B cell (primary cell): Measurements from ENCODE around the gene KIRREL3. TPM values are rescaled to one million over a fixed set of nuclear protein-coding genes. Genes with fewer than 3 reads are reported as not detected.

Experiments
- ATAC-seq: fragments of 200-7000 bp; cut with Tn5 transposase; one replicate; pipeline ENCODE4 v1.10.0; 2021; ENCODE audit warnings: low read depth, mild to moderate bottlenecking, moderate number of reproducible peaks, moderate library complexity
- CTCF ChIA-PET: fragments of 350-600 bp; sonication (Branson Sonifier 250); formaldehyde crosslinking; loops from one replicate; lab custom pipeline; 2021; ENCODE audit warnings: antibody characterized with exemption, inconsistent platforms; lab: Charles Lee
- POLR2A ChIA-PET: fragments of 350-600 bp; sonication (Branson Sonifier 250); formaldehyde crosslinking; loops from one replicate; lab custom pipeline; 2021; ENCODE audit warnings: antibody characterized with exemption; lab: Charles Lee
- DNase-seq: peaks from one replicate; pipeline ENCODE4 v3.0.0; 2013
- H2AFZ ChIP-seq: 2 replicates; pipeline ENCODE4 v1.6.1; 2012; ENCODE audit warnings: mild to moderate bottlenecking, low read depth, low read length; ENCODE audit not compliant: insufficient read depth, poor library complexity, severe bottlenecking
- H3K27ac ChIP-seq, 2 donors: 1 replicate in 1 of 2; 2 replicates in 1 of 2; pipeline ENCODE4 v1.5.1; 2012 to 2013; ENCODE audit warnings: low read length in 2 of 2, mild to moderate bottlenecking in 2 of 2, moderate library complexity in 1 of 2
- H3K27me3 ChIP-seq, 4 experiments: fragments of 200-600 bp in 1 of 4; sonication (generic) in 1 of 4; replicated peaks in 1 of 4; 1 replicate in 2 of 4; 2 replicates in 2 of 4; pipeline versions ENCODE4 v1.6.1 to v1.7.0; 2013 to 2016; ENCODE audit warnings: low read length in 3 of 4, mild to moderate bottlenecking in 2 of 4, mixed read lengths in 1 of 4, moderate library complexity in 1 of 4; ENCODE audit not compliant: insufficient read depth in 4 of 4, control insufficient read depth in 3 of 4; ENCODE audit errors: control extremely low read depth in 1 of 4
- H3K36me3 ChIP-seq, 2 experiments: replicated peaks in 1 of 2; 1 replicate in 1 of 2; 2 replicates in 1 of 2; pipeline versions ENCODE4 v1.6.1 to v1.7.1; 2013; ENCODE audit warnings: low read length in 1 of 2; ENCODE audit not compliant: insufficient read depth in 2 of 2, control insufficient read depth in 1 of 2; ENCODE audit errors: control extremely low read depth in 1 of 2, extremely low read depth in 1 of 2
- H3K4me1 ChIP-seq, 2 donors: fragments of 200-600 bp in 1 of 2; sonication (generic) in 1 of 2; 1 replicate in 1 of 2; 2 replicates in 1 of 2; pipeline versions ENCODE4 v1.5.1 to v1.6.1; 2013 to 2017; ENCODE audit warnings: low read length in 2 of 2; ENCODE audit not compliant: control insufficient read depth in 2 of 2, insufficient read depth in 2 of 2
- H3K4me2 ChIP-seq: replicated peaks from 2 replicates; pipeline ENCODE3; 2012; ENCODE audit warnings: mild to moderate bottlenecking, low read depth, low read length; ENCODE audit not compliant: poor library complexity, severe bottlenecking
- H3K4me3 ChIP-seq, 5 experiments: fragments of 200-600 bp in 1 of 5; sonication (generic) in 1 of 5; 1 replicate in 3 of 5; 2 replicates in 2 of 5; pipeline versions ENCODE4 v1.5.1 to v1.7.0; 2011 to 2016; ENCODE audit warnings: low read length in 4 of 5, mild to moderate bottlenecking in 4 of 5, low read depth in 2 of 5, control low read depth in 1 of 5, moderate library complexity in 1 of 5; ENCODE audit not compliant: insufficient read depth in 1 of 5; ENCODE audit errors: control extremely low read depth in 1 of 5, extremely low read depth in 1 of 5
- H3K79me2 ChIP-seq: fragments of 200-600 bp; sonication (generic); one replicate; pipeline ENCODE4 v1.6.0; 2016; ENCODE audit warnings: low read length; ENCODE audit not compliant: control insufficient read depth, insufficient read depth
- H3K9ac ChIP-seq: fragments of 200-600 bp; sonication (generic); 2 replicates; pipeline ENCODE4 v1.6.1; 2017; ENCODE audit warnings: mild to moderate bottlenecking, low read length, moderate library complexity
- H3K9me3 ChIP-seq, 3 donors: one replicate each; pipeline versions ENCODE4 v1.6.1 to v1.7.1; 2013; ENCODE audit warnings: low read length in 2 of 3; ENCODE audit not compliant: control insufficient read depth in 2 of 3, insufficient read depth in 1 of 3; ENCODE audit errors: control extremely low read depth in 1 of 3
- H4K20me1 ChIP-seq: 2 replicates; pipeline ENCODE4 v1.6.0; 2012; ENCODE audit warnings: mild to moderate bottlenecking, low read length; ENCODE audit not compliant: insufficient read depth, control insufficient read depth, poor library complexity, severe bottlenecking
- H3K27ac Mint-ChIP-seq: one replicate; pipeline ENCODE4 v1.8.0; 2021; ENCODE audit warnings: mixed read lengths
- H3K27me3 Mint-ChIP-seq: one replicate; pipeline ENCODE4 v1.8.0; 2021; ENCODE audit warnings: mixed read lengths
- H3K4me1 Mint-ChIP-seq: one replicate; pipeline ENCODE4 v1.8.0; 2021; ENCODE audit warnings: mixed read lengths
- H3K4me3 Mint-ChIP-seq: one replicate; pipeline ENCODE4 v1.8.0; 2021; ENCODE audit warnings: mixed read lengths
- H3K9me3 Mint-ChIP-seq: one replicate; pipeline ENCODE4 v1.8.0; 2022; ENCODE audit warnings: mixed read lengths; ENCODE audit not compliant: insufficient read depth
- CTCF ChIP-seq: fragments of 200-600 bp; IDR thresholded peaks from one replicate; pipeline ENCODE4 v1.8.0; 2022; ENCODE audit warnings: antibody characterized with exemption, mild to moderate bottlenecking
- EZH2 ChIP-seq: IDR thresholded peaks from 2 replicates; pipeline ENCODE4 v1.6.1; 2012; ENCODE audit warnings: borderline replicate concordance, low read depth, mild to moderate bottlenecking, moderate library complexity, low read length; ENCODE audit not compliant: insufficient read depth, poor library complexity, severe bottlenecking
- WGBS: methylation state at CpG from one replicate; pipeline ENCODE4 v1.1.5; 2013; ENCODE audit warnings: missing lambda C conversion rate; ENCODE audit not compliant: insufficient coverage; 5-methylcytosine and 5-hydroxymethylcytosine counted together
- intact Hi-C: fragments of 100-400 bp; cut with micrococcal nuclease; formaldehyde crosslinking; loops from one replicate; pipeline ENCODE4 v1.10.0; 2022
- polyA plus RNA-seq: library from polyadenylated mRNA; depleted of rRNA; stranded (reverse); fragments of >200 nt; gene quantifications from 2 replicates; pipeline ENCODE4 v1.2.3, GENCODE V29; 2012
- total RNA-seq, 2 donors: library from RNA; stranded (reverse); fragments of 120-200 nt in 1 of 2; gene quantifications; 1 replicate in 1 of 2; 2 replicates in 1 of 2; pipeline versions ENCODE4 v1.2.3 to v1.2.4, GENCODE V29; 2013 to 2022

The KIRREL3 gene
- total and polyA plus RNA-seq, 2 donors (not counting 1 experiment from before 2014, with no cell fraction given): not detected

GRCh38 chr11:126415128-126415527, 585.4 kb downstream of the KIRREL3 start:
- no peaks in the 10 kb centered on the region for H3K9me3 Mint-ChIP-seq
- no peak overlapping the region for H3K27ac Mint-ChIP-seq
- Histone ChIP-seq H3K4me3 (no peak overlapping the region), H3K79me2 (no peaks in the 10 kb centered on the region), H3K9me3 (peaks cover 0 to 2% (median 0%) of the 10 kb centered on the region in 3 donors), H3K36me3 (no peaks in the 10 kb centered on the region), H3K4me2 (no peak overlapping the region), H3K4me1 (peaks cover 13 to 15% of the 10 kb centered on the region in 2 donors), H3K27ac (no peak overlapping the region), H2AFZ (no peak overlapping the region), H4K20me1 (no peaks in the 10 kb centered on the region), H3K27me3 (peaks cover 0 to 13% (median 0%) of the 10 kb centered on the region in 4 experiments), H3K9ac (no peak overlapping the region)
- H3K27me3 Mint-ChIP-seq: no peaks in the 10 kb centered on the region
- intact Hi-C loops: no loop called here
- WGBS: 98% methylated on average over 5 of the region's 7 CpGs
- CTCF ChIA-PET: no interaction called here
- no peak for ATAC-seq
- POLR2A ChIA-PET: no interaction called here
- DNase-seq: no peak
- no peak for TF ChIP-seq EZH2
- TF ChIP-seq CTCF: no peak
- H3K4me1 Mint-ChIP-seq: peaks cover 14% of the 10 kb centered on the region
- no peak overlapping the region for H3K4me3 Mint-ChIP-seq

- no peaks in the 10 kb centered on the region for H3K27me3 Mint-ChIP-seq
- no peak overlapping the region for H3K4me3 Mint-ChIP-seq
- Histone ChIP-seq H3K4me3 (no peak overlapping the region), H3K27me3 (peaks cover 0 to 13% (median 0%) of the 10 kb centered on the region in 4 experiments), H3K4me1 (peaks cover 8 to 10% of the 10 kb centered on the region in 2 donors), H3K79me2 (no peaks in the 10 kb centered on the region), H3K9ac (no peak overlapping the region), H2AFZ (no peak overlapping the region), H3K36me3 (no peaks in the 10 kb centered on the region), H3K4me2 (no peak overlapping the region), H3K9me3 (peaks cover 0 to 2% (median 0%) of the 10 kb centered on the region in 3 donors), H4K20me1 (no peaks in the 10 kb centered on the region), H3K27ac (no peak overlapping the region)
- ChIA-PET CTCF (no interaction called here), POLR2A (no interaction called here)
- TF ChIP-seq EZH2 (no peak), CTCF (no peak)
- no peak overlapping the region for H3K27ac Mint-ChIP-seq
- ATAC-seq (no peak), DNase-seq (no peak)
- no peaks in the 10 kb centered on the region for H3K9me3 Mint-ChIP-seq
- 94% methylated on average over 2 of the region's 5 CpGs for WGBS
- intact Hi-C loops: no loop called here
- peaks cover 9% of the 10 kb centered on the region for H3K4me1 Mint-ChIP-seq
These were observed 586.0 kb downstream of the KIRREL3 start for GRCh38 chr11:126414615-126415014.
